A673 (cell line): Measurements from ENCODE around the gene FBXL22. TPM values are rescaled to one million over a fixed set of nuclear protein-coding genes. Genes with fewer than 3 reads are reported as not detected.

ENCODE experiments used
- BruUV-seq: library from RNA; stranded (reverse); fragments of 400-500 nt; replicated peaks from 2 replicates; lab custom pipeline; 2021; lab: Mats Ljungman, UMichigan
- CTCF ChIA-PET: fragments of 300-600 bp; sonication (Branson Sonifier 250); formaldehyde crosslinking; loops from one replicate; lab custom pipeline; 2022; ENCODE audit warnings: antibody characterized with exemption; lab: Charles Lee
- POLR2A ChIA-PET: fragments of 300-600 bp; sonication (Branson Sonifier 250); formaldehyde crosslinking; loops from one replicate; lab custom pipeline; 2022; ENCODE audit warnings: antibody characterized with exemption; ENCODE audit not compliant: low non-redundant PET; lab: Charles Lee
- DNase-seq: peaks from one replicate; pipeline ENCODE4 v3.0.0-alpha.2; 2015; ENCODE audit warnings: low spot score
- H3K27ac ChIP-seq: fragments of 200-600 bp; sonication (generic); 2 replicates; pipeline ENCODE4 v1.5.1; 2016; ENCODE audit warnings: mixed run types, low read depth, mild to moderate bottlenecking, mixed read lengths, antibody characterized with exemption, low read length; ENCODE audit not compliant: poor library complexity, severe bottlenecking
- H3K27me3 ChIP-seq: fragments of 200-600 bp; sonication (generic); replicated peaks from 2 replicates; pipeline ENCODE4 v1.6.1; 2017; ENCODE audit warnings: mixed run types, low read depth, mild to moderate bottlenecking, mixed read lengths, antibody characterized with exemption, low read length; ENCODE audit not compliant: insufficient read depth, poor library complexity
- H3K36me3 ChIP-seq: fragments of 200-600 bp; sonication (generic); 2 replicates; pipeline ENCODE4 v1.6.1; 2016; ENCODE audit warnings: mixed run types, mild to moderate bottlenecking, mixed read lengths, antibody characterized with exemption, low read length; ENCODE audit not compliant: insufficient read depth, poor library complexity, severe bottlenecking
- H3K4me1 ChIP-seq: fragments of 200-600 bp; sonication (generic); 2 replicates; pipeline ENCODE4 v1.6.1; 2017; ENCODE audit warnings: mixed run types, mild to moderate bottlenecking, mixed read lengths, antibody characterized with exemption, low read length; ENCODE audit not compliant: insufficient read depth, poor library complexity, severe bottlenecking
- H3K4me3 ChIP-seq: fragments of 200-600 bp; sonication (generic); 2 replicates; pipeline ENCODE4 v1.5.1; 2016; ENCODE audit warnings: low read depth, mixed run types, mild to moderate bottlenecking, mixed read lengths, low read length; ENCODE audit not compliant: poor library complexity, severe bottlenecking
- H3K9me3 ChIP-seq: fragments of 200-600 bp; sonication (generic); 2 replicates; pipeline ENCODE4 v1.6.1; 2016; ENCODE audit warnings: mixed run types, low read depth, mild to moderate bottlenecking, mixed read lengths, antibody characterized with exemption, low read length; ENCODE audit not compliant: poor library complexity, severe bottlenecking
- CTCF ChIP-seq: fragments of 300-800, 200-600 bp; sonication (generic); conservative IDR thresholded peaks from 2 replicates; pipeline ENCODE4 v1.5.1; 2017; ENCODE audit warnings: low read depth, mild to moderate bottlenecking, antibody characterized with exemption, low read length, moderate library complexity, mixed read lengths
- EZH2 ChIP-seq: fragments of 200-600 bp; sonication (generic); IDR thresholded peaks from 2 replicates; pipeline ENCODE4 v1.6.1; 2017; ENCODE audit warnings: borderline replicate concordance, low read depth, mild to moderate bottlenecking, mixed read lengths, antibody characterized with exemption, low read length; ENCODE audit not compliant: poor library complexity, severe bottlenecking
- intact Hi-C: fragments of 100-400 bp; cut with micrococcal nuclease; formaldehyde crosslinking; loops from one replicate; pipeline ENCODE4 v1.10.0; 2022; ENCODE audit not compliant: unreplicated experiment
- total RNA-seq: library from RNA; stranded (reverse); gene quantifications from 2 replicates; pipeline ENCODE4 v1.2.3, GENCODE V29; 2021

The FBXL22 gene
- total RNA-seq, 1 experiment from 2014 or later = 0.52 TPM

GRCh38 chr15:63602595-63602994 lies 5.4 kb downstream of the FBXL22 start:
- Histone ChIP-seq H3K4me3 (no peak overlapping the region), H3K27me3 (no peaks in the 10 kb centered on the region), H3K36me3 (no peaks in the 10 kb centered on the region), H3K4me1 (peaks cover 17% of the 10 kb centered on the region), H3K27ac (no peak overlapping the region), H3K9me3 (no peaks in the 10 kb centered on the region)
- intact Hi-C loops = loop anchor here (5.0 to 10.0 kb wide), 2 partner anchors 100 to 318 kb away; partner anchors contain the start of gene USP3
- ChIA-PET CTCF (no interaction called here), POLR2A (no interaction called here)
- no peak for TF ChIP-seq EZH2
- TF ChIP-seq CTCF = no peak
- no TSS peak for BruUV-seq
- no peak for DNase-seq

- Histone ChIP-seq H3K27ac (no peak overlapping the region), H3K27me3 (no peaks in the 10 kb centered on the region), H3K4me3 (no peak overlapping the region), H3K9me3 (no peaks in the 10 kb centered on the region), H3K4me1 (peaks cover 17% of the 10 kb centered on the region), H3K36me3 (no peaks in the 10 kb centered on the region)
- intact Hi-C loops = loop anchor here (5.0 to 10.0 kb wide), 2 partner anchors 101 to 319 kb away; partner anchors contain the start of gene USP3
- ChIA-PET CTCF (no interaction called here), POLR2A (no interaction called here)
- no peak for DNase-seq
- no TSS peak for BruUV-seq
- no peak for TF ChIP-seq CTCF
- no peak for TF ChIP-seq EZH2
Measured at GRCh38 chr15:63603516-63603915, 6.3 kb downstream of the FBXL22 start.

GRCh38 chr15:63604281-63604680 lies 7.1 kb downstream of the FBXL22 start:
- Histone ChIP-seq H3K36me3 (peaks cover 2% of the 10 kb centered on the region), H3K9me3 (no peaks in the 10 kb centered on the region), H3K27ac (no peak overlapping the region), H3K4me1 (peaks cover 19% of the 10 kb centered on the region), H3K4me3 (no peak overlapping the region), H3K27me3 (no peaks in the 10 kb centered on the region)
- intact Hi-C loops = loop anchor here (5.0 to 10.0 kb wide), 2 partner anchors 102 to 319 kb away; partner anchors contain the start of gene USP3
- DNase-seq = no peak
- BruUV-seq = no TSS peak
- no peak for TF ChIP-seq CTCF
- TF ChIP-seq EZH2 = no peak
- ChIA-PET POLR2A (no interaction called here), CTCF (no interaction called here)
